ENCODE measurements around the gene AP3S2.
"Not testable (repeated sequence)": the region's sequence is repeated elsewhere in the genome, so short reads cannot be mapped to it uniquely, and the experiment has no call there.

AP3S2 gene

GRCh38 chr15:89855948-89856347 lies 37.8 kb downstream of the AP3S2 start:
- Histone ChIP-seq H3K4me1 (ENCODE audit: low read depth, poor library complexity, severe bottlenecking) (peaks cover 58% of the 10 kb centered on the region), H3K27ac (no peak overlapping the region), H3K79me2 (ENCODE audit: insufficient read depth, low read depth) (no peaks in the 10 kb centered on the region), H3K36me3 (ENCODE audit: insufficient read depth) (no peaks in the 10 kb centered on the region), H3K27me3 (ENCODE audit: insufficient read depth, low read depth) (no peaks in the 10 kb centered on the region), H3K4me3 (IDR thresholded peaks at IDR 0.05; ENCODE audit: insufficient read depth, low read depth, low read length) (no peak overlapping the region), H2AFZ (ENCODE audit: low read depth) (no peak overlapping the region), H3K4me2 (no peak overlapping the region), H3K9ac (no peak overlapping the region), H4K20me1 (ENCODE audit: insufficient read depth) (no peaks in the 10 kb centered on the region)
- no peak for TF ChIP-seq CTCF (conservative IDR thresholded peaks at IDR 0.05; ENCODE audit: low read depth, low read length)

DNA sequence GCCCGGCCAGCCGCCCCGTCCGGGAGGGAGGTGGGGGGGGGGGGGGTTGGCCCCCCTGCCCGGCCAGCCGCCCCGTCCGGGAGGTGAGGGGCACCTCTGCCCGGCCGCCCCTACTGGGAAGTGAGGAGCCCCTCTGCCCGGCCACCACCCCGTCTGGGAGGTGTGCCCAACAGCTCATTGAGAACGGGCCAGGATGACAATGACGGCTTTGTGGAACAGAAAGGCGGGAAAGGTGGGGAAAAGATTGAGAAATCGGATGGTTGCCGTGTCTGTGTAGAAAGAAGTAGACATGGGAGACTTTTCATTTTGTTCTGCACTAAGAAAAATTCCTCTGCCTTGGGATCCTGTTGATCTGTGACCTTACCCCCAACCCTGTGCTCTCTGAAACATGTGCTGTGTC lies 38.9 kb downstream of the AP3S2 start:
- H3K27me3 ChIP-seq (ENCODE audit: insufficient read depth, low read depth); H3K36me3 ChIP-seq (ENCODE audit: insufficient read depth); H3K79me2 ChIP-seq (ENCODE audit: insufficient read depth, low read depth); H3K4me2 ChIP-seq; H3K27ac ChIP-seq; H4K20me1 ChIP-seq (ENCODE audit: insufficient read depth); H3K4me3 ChIP-seq (IDR thresholded peaks at IDR 0.05; ENCODE audit: insufficient read depth, low read depth, low read length); H2AFZ ChIP-seq (ENCODE audit: low read depth); H3K9ac ChIP-seq: not testable (repeated sequence)
- peaks cover 49% of the 10 kb centered on the region for H3K4me1 ChIP-seq (ENCODE audit: low read depth, poor library complexity, severe bottlenecking)

- Histone ChIP-seq H3K4me1 (ENCODE audit: low read depth, poor library complexity, severe bottlenecking) (peaks cover 35% of the 10 kb centered on the region), H3K36me3 (ENCODE audit: insufficient read depth) (no peaks in the 10 kb centered on the region), H2AFZ (ENCODE audit: low read depth) (no peak overlapping the region), H3K4me3 (IDR thresholded peaks at IDR 0.05; ENCODE audit: insufficient read depth, low read depth, low read length) (no peak overlapping the region), H3K9ac (no peak overlapping the region), H4K20me1 (ENCODE audit: insufficient read depth) (no peaks in the 10 kb centered on the region), H3K4me2 (no peak overlapping the region), H3K79me2 (ENCODE audit: insufficient read depth, low read depth) (no peaks in the 10 kb centered on the region), H3K27me3 (ENCODE audit: insufficient read depth, low read depth) (no peaks in the 10 kb centered on the region), H3K27ac (no peak overlapping the region)
- no peak for TF ChIP-seq CTCF (conservative IDR thresholded peaks at IDR 0.05; ENCODE audit: low read depth, low read length)
Observed at GRCh38 chr15:89852342-89852995, 41.3 kb downstream of the AP3S2 start.

DNA sequence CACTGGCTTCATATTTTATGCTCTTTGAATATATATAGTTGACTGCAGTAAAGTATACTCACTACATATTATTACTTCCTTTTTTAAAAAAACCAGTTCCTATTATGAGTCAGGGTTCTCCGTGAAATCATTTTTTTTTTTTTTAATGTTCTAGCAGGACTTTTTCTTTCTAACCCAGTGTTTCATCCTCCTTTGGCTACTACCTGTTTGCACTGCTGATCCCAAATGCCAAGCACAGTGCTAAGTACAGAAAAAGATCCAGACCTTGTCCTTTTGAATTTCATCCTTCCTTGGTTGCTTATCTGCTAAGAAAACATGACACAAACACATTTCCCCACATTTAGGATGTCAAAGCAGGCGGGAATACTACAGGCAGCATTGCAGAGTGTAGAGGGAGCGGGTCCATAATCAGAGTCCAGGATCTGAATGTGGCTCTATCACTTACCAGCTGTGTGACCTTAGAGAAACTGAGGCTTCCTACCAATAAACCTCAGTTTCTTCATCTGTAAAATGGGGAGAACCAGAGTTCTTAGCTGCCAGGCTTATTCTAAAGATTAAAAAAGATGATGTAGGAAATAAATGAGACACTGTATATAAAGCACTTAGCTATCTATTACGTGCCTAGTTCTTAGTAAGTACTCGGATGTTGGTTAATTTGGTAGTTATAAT lies 42.0 kb downstream of the AP3S2 start:
- Histone ChIP-seq H3K27me3 (ENCODE audit: insufficient read depth, low read depth) (no peaks in the 10 kb centered on the region), H3K4me3 (IDR thresholded peaks at IDR 0.05; ENCODE audit: insufficient read depth, low read depth, low read length) (no peak overlapping the region), H3K4me2 (no peak overlapping the region), H3K36me3 (ENCODE audit: insufficient read depth) (no peaks in the 10 kb centered on the region), H3K4me1 (ENCODE audit: low read depth, poor library complexity, severe bottlenecking) (peaks cover 35% of the 10 kb centered on the region), H3K9ac (no peak overlapping the region), H3K79me2 (ENCODE audit: insufficient read depth, low read depth) (no peaks in the 10 kb centered on the region), H3K27ac (no peak overlapping the region), H4K20me1 (ENCODE audit: insufficient read depth) (no peaks in the 10 kb centered on the region), H2AFZ (ENCODE audit: low read depth) (no peak overlapping the region)
- no peak for TF ChIP-seq CTCF (conservative IDR thresholded peaks at IDR 0.05; ENCODE audit: low read depth, low read length)

DNA sequence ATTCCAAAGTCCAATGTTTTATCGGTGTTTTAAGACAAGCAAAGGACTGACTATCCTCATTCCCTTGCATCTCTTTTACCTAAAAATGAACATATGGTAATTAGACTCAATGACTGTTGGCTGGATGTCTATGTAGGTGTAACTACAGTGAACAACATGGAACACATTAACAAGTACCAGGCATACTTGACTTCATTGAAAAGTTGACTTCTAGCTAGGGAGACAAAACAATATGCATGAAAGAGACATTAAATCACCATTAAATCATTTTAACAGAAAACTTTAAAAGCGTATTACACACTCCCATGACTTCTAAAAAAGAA lies 44.9 kb downstream of the AP3S2 start:
- peaks cover 54% of the 10 kb centered on the region for H3K4me1 ChIP-seq (ENCODE audit: low read depth, poor library complexity, severe bottlenecking)
- H3K9ac ChIP-seq: no peak overlapping the region
- no peak overlapping the region for H3K4me2 ChIP-seq
- H3K4me3 ChIP-seq (IDR thresholded peaks at IDR 0.05; ENCODE audit: insufficient read depth, low read depth, low read length): no peak overlapping the region
- H3K36me3 ChIP-seq (ENCODE audit: insufficient read depth): no peaks in the 10 kb centered on the region
- H3K79me2 ChIP-seq (ENCODE audit: insufficient read depth, low read depth): no peaks in the 10 kb centered on the region
- no peaks in the 10 kb centered on the region for H3K27me3 ChIP-seq (ENCODE audit: insufficient read depth, low read depth)
- H4K20me1 ChIP-seq (ENCODE audit: insufficient read depth): no peaks in the 10 kb centered on the region
- H3K27ac ChIP-seq: no peak overlapping the region
- H2AFZ ChIP-seq (ENCODE audit: low read depth): no peak overlapping the region
- TF ChIP-seq CTCF (conservative IDR thresholded peaks at IDR 0.05; ENCODE audit: low read depth, low read length): no peak
